Measurements from ENCODE around the gene DUSP3. TPM values are rescaled to one million over a fixed set of nuclear protein-coding genes. Genes with fewer than 3 reads are reported as not detected.
"Not testable (repeated sequence)": the region's sequence is repeated elsewhere in the genome, so short reads cannot be mapped to it uniquely, and the experiment has no call there.

The DUSP3 gene
- total RNA-seq, 1 experiment from 2014 or later = 55.6 TPM

DNA sequence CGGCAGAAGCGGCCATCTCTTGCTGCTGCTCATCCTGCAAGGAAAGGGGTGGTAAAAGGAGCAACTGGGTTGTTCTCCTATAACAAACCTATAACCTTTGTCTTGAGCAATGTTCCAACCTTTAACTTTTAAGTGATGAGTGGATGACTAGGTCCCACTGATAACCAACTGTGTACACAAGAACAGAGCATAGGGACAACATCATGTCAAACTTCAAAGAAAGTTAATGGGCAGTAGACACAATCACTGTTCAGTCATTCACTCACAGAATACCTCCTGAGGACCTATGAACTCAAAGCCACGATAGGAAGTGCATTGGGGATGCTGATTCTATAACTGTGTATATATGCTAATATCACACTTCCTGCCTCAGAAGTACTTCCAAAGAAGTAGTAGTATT, 23.1 kb upstream of the DUSP3 start:
- no peak for DNase-seq (ENCODE audit: low read depth)

DNA sequence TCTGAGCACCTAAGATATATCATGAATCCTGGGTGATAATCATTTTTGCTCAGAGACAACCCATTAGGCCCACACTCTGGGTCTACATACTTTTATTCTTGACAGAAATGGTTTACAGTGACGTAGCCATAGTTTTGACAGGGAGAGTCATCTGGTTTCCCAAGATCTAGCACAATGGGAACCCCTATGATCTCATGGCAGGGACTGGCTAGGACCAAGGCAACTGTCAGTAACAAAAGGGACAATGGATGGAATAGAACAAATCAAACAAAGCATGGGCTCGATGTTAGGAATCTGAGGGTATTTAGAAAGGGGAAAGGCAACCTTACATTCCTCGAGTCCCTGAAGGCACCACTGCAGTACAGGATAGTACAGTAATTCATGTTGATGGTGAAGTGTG, 22.0 kb upstream of the DUSP3 start:
- no peak for DNase-seq (ENCODE audit: low read depth)

DNA sequence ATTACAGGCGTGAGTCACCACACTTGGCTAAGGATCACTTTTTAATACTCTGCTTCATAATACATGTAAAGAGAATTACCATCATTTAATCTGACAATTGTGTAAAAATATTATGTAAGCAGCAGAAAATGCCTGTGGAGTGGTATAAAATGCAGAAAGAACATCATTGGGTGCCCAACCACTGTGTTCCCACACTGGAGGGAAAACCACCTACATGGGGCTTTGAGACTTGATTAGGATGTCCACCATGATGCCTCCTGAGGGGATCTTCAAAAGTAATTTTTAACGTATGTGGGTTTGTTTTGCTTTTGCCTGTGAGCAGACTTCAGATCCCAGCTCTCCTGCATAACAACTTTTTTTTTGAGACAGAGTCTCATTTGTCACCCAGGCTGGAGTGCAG, 20.3 kb upstream of the DUSP3 start:
- no peak for DNase-seq (ENCODE audit: low read depth)

- DNase-seq (ENCODE audit: low read depth) = not testable (repeated sequence)
These were observed 19.2 kb upstream of the DUSP3 start for GRCh38 chr17:43798024-43798423.

GRCh38 chr17:43792668-43793067, 13.9 kb upstream of the DUSP3 start:
- DNase-seq (ENCODE audit: low read depth) = not testable (repeated sequence)

DNA sequence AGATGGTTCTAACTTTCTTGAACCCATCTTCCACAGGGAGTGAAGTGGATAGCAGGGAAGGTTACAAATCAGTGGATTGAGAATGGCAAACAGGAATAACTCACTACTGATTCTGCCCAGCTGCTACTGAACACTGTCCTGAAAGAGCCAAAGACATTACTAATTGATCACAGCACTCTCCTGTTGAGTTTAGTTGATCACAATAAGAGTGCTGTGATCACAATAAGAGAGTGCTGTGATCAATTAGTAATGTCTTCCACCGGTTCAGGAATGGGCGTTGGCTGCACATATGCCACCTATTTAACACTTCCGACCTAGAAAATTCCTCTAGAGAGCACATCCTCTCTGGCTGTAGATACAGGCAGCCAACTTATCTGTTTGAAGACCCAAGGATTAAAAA, 12.8 kb upstream of the DUSP3 start:
- peak; percentile 68 for DNase-seq (ENCODE audit: low read depth)

- DNase-seq (ENCODE audit: low read depth) = no peak
These were observed 11.6 kb upstream of the DUSP3 start for GRCh38 chr17:43790311-43790940.

DNA sequence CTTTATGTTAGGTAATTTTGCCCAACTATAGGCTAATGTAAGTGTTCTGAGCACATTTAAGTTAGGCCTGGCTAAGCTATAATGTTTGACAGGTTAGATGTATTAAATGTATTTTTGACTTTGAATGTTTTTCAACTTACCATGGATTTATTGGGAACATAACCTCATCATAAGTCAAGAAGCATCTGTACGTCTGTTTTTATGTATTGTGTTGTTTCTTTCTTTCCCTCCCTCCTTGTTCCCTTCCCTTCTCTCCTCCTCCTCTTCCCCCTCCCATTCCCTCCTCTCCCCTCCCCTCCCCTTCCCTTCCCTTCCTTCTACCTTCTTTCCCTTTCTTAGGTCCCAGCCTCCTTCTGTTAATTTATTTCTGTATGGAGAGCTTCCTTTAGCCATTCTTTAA, 10.7 kb upstream of the DUSP3 start:
- DNase-seq (ENCODE audit: low read depth) = no peak

- no peak for DNase-seq (ENCODE audit: low read depth)
These were observed 9.8 kb upstream of the DUSP3 start for GRCh38 chr17:43788540-43788939.

DNA sequence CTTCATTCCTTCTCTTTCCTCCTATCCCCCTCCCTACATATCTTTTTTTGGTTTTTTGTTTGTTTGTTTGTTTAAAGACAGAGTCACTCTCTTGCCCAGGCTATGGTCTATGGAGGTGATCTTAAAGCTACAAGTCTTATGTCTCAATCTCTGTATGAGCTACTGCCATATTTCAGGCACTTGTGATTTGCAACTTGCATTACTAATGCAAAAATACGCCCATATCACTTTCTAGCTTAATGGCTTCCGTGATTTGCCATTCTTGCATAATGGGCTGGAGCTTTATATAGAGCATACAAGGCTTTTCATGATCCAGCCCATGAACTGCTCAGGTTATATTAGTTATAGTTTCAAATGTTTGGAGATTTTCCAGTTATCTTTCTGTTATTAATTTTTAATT, 9.0 kb upstream of the DUSP3 start:
- no peak for DNase-seq (ENCODE audit: low read depth)

DNA sequence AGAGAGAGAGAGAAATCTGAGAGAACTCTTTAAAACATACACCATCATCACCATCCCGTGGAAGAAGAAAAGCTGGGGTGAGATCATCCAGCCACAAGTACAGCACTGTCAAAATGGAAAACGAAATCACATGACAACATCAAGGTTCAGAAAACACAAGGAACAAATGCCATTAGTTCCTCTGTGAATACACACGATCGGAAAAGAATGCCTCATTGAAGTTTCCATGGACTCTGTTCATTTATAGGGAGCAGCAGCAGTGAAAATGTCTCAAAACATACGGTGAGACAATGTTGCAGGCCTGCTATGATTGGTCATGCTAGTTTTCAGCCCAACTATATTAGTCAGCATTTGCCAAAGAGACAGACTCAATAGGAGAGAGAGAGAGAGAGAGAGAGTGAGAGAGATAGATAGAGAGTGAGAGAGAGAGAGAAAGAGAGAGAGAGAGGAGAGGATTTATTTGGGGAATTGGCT, 5.9 kb upstream of the DUSP3 start:
- peak; percentile 72 for DNase-seq (ENCODE audit: low read depth)

DNA sequence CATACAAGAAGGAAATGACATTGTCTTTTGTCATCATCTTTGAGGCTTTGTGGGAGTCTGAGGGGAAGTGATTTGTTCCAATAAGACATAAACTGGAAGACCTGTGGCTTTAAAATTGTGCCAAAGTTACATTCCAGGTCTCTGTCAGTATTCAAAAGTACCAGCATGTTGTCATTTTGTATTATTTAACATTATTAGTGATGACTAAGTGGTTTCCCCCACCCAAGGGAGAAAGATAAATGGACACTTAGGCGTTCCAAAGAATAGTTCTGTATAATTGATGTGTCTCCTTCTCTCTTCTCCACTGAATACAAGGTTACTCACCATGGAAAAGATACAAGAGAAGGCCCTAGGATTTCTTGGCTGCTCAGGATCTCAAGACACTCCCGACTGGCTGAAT, 5.3 kb upstream of the DUSP3 start:
- peak; percentile 40 for DNase-seq (ENCODE audit: low read depth)

GRCh38 chr17:43782913-43783680, 4.3 kb upstream of the DUSP3 start:
- no peak for DNase-seq (ENCODE audit: low read depth)

- DNase-seq (ENCODE audit: low read depth) = no peak
These were observed 1.4 kb upstream of the DUSP3 start, which contains the start of gene CFAP97D1 for GRCh38 chr17:43780135-43780534. Gene CFAP97D1 (plus strand): TSS chr17:43780435. CDS start chr17:43780463, 28 bp downstream.

DNA sequence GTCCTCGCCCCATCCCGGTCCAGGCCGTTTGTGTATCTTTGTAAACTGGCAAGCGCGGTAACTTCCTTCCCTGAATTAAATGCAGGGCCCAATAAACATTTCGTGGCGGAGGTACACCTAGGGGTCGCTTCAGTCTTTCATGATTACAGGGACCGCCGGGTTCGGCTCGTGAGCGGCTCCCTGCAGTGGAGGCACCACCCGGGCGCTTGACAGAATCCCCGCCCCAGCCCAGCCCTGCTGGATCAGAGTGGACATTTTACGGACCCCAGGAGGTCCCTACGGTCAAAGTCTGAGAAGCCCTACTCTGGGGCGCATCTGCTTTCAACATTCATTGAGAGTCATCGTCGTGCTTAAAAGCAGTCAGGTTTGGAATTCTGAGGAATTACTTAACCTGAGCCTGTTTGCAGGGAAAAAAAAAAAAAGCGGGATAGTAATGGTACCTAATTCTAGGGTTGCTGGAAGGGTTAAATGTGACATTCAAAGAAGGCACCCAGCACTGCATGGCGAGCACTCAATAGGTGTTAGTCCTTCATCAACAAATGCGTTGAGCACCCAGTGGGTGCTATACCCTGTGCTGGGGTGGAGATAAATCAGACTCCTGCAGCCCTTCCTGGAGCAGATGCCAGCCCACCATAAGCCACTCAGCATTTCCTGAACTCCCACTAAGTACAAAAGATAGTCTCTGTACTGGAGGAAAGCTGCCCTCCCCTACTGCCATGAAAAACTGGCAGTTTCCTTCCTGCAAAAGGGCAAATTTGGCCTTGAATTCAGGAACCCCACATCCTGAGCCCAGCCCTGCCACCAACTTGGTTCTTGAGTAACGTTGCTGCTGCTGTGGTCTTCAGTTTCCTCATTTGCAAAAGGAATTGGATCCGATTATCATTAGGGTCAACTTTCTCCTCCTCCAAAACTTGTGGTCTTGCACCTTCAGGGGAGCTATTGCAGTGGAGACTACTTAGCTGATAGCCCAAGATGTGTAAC, 658 bp upstream of the DUSP3 start:
- no peak for DNase-seq (ENCODE audit: low read depth)

GRCh38 chr17:43774304-43775250, 4.2 kb downstream of the DUSP3 start:
- DNase-seq (ENCODE audit: low read depth) = no peak

DNA sequence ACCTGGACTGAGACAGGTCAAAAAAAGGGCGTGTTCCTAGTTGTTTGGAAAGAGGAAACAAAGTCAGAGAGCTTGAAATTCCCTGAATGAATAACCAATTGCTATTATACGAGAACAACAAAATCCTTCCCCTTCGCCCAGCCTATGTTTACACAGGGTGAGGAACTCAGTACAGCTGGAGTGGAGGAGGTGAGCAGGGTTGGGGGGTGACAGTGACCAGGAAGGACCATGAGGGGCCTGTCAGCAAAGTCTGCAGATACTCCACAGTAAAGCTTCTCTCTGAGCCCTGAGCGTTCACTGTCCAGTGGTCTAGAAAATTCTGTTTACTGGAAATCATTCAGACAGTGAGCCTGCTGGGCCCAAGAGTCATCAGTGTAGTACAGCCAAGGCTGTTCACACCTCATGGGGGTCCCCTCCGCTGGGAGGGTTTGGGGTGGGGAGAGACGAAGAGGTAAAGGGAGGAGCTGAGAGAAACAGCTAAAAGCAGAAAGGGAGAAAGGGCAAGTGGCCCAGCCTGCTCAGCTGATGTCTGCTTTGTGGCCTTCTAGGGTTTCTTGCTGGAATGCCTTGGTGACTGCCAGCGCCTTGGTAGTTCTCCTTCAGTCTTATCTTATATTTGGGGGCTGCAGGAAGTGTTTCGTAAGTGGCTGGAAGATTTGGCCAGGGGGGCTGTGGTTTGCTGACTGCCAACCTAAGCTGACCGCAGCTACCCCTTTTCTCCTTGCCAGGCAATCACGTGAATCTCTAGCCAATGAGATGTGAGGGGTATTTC, 5.7 kb downstream of the DUSP3 start:
- no peak for DNase-seq (ENCODE audit: low read depth)

- DNase-seq (ENCODE audit: low read depth) = no peak
These were observed 7.3 kb downstream of the DUSP3 start for GRCh38 chr17:43771463-43771862.

- no peak for DNase-seq (ENCODE audit: low read depth)
These were observed 7.8 kb downstream of the DUSP3 start for GRCh38 chr17:43770957-43771356.

DNA sequence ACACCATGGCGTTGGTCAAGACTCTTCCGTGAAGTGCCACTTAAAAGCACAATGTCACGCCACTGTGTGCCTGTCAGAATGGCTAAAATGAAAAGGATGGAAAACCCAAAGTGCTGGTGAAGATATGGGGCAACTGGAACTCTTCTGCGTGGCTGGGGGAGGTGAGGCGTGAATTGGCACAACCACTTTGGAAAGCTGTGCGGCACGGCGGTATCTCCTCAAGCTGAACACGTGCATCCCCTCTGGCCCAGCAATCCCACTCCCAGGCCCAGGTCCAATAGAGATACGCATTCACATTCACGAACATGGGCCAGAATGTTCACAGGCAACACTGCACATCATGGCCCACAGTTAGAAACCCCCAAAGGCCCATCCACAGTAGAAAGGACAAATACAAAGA, 8.9 kb downstream of the DUSP3 start:
- no peak for DNase-seq (ENCODE audit: low read depth)
